Mesenchymal stem cell (in vitro differentiated cells and primary cell): ENCODE measurements around the gene IMMP2L.

Experiments
- DNase-seq: peaks from one replicate; pipeline ENCODE4 v3.0.0-alpha.2; 2013
- H2AFZ ChIP-seq: one replicate; pipeline ENCODE4 v1.6.1; 2013; ENCODE audit warnings: low read depth, mild to moderate bottlenecking, control low read depth, inconsistent platforms, low read length, moderate library complexity
- H2AK5ac ChIP-seq: 2 replicates; pipeline ENCODE4 v1.6.1; 2013; ENCODE audit warnings: low read length, moderate library complexity, mild to moderate bottlenecking, inconsistent platforms; ENCODE audit not compliant: severe bottlenecking
- H2BK120ac ChIP-seq: one replicate; pipeline ENCODE4 v1.6.1; 2013; ENCODE audit warnings: low read depth, mild to moderate bottlenecking, inconsistent platforms, low read length, moderate library complexity
- H2BK12ac ChIP-seq, 2 experiments: one replicate each; pipeline ENCODE4 v1.6.1; 2013; ENCODE audit warnings: inconsistent platforms in 2 of 2, low read length in 2 of 2, mild to moderate bottlenecking in 2 of 2, moderate library complexity in 2 of 2, control low read depth in 1 of 2
- H2BK15ac ChIP-seq: one replicate; pipeline ENCODE4 v1.6.1; 2013; ENCODE audit warnings: mild to moderate bottlenecking, low read depth, inconsistent platforms; ENCODE audit not compliant: poor library complexity, severe bottlenecking
- H2BK5ac ChIP-seq: 2 replicates; pipeline ENCODE4 v1.6.1; 2013; ENCODE audit warnings: low read depth, mild to moderate bottlenecking, low read length, control low read depth, inconsistent platforms; ENCODE audit not compliant: poor library complexity, severe bottlenecking
- H3K14ac ChIP-seq, 2 experiments: one replicate each; pipeline ENCODE4 v1.6.1; 2013; ENCODE audit warnings: inconsistent platforms in 2 of 2, low read length in 2 of 2, control low read depth in 1 of 2, mild to moderate bottlenecking in 1 of 2, moderate library complexity in 1 of 2
- H3K18ac ChIP-seq, 2 experiments: one replicate each; pipeline ENCODE4 v1.6.1; 2013; ENCODE audit warnings: inconsistent platforms in 2 of 2, low read length in 2 of 2, control low read depth in 1 of 2, low read depth in 1 of 2, mild to moderate bottlenecking in 1 of 2
- H3K23ac ChIP-seq, 2 experiments: one replicate each; pipeline ENCODE4 v1.6.1; 2013; ENCODE audit warnings: inconsistent platforms in 2 of 2, low read length in 2 of 2, mild to moderate bottlenecking in 2 of 2, moderate library complexity in 2 of 2, control low read depth in 1 of 2
- H3K27ac ChIP-seq: 2 replicates; pipeline ENCODE4 v1.5.1; 2013; ENCODE audit warnings: mild to moderate bottlenecking, moderate library complexity, low read length, control low read depth, inconsistent platforms; ENCODE audit not compliant: poor library complexity, severe bottlenecking
- H3K27me3 ChIP-seq, 2 experiments: 2 replicates each; pipeline versions ENCODE4 v1.6.1 to v1.7.0; 2013; ENCODE audit warnings: low read length in 2 of 2, mild to moderate bottlenecking in 2 of 2, moderate library complexity in 2 of 2, control low read depth in 1 of 2, inconsistent platforms in 1 of 2; ENCODE audit not compliant: control insufficient read depth in 1 of 2, insufficient read depth in 1 of 2
- H3K36me3 ChIP-seq, 2 experiments: 2 replicates each; pipeline versions ENCODE4 v1.6.1 to v1.7.0; 2013; ENCODE audit warnings: low read length in 2 of 2, control low read depth in 1 of 2, inconsistent platforms in 1 of 2, low read depth in 1 of 2, mild to moderate bottlenecking in 1 of 2; ENCODE audit not compliant: insufficient read depth in 2 of 2, control insufficient read depth in 1 of 2
- H3K4ac ChIP-seq, 2 experiments: one replicate each; pipeline ENCODE4 v1.6.1; 2013; ENCODE audit warnings: inconsistent platforms in 2 of 2, low read length in 2 of 2, mild to moderate bottlenecking in 2 of 2, moderate library complexity in 2 of 2, control low read depth in 1 of 2, low read depth in 1 of 2
- H3K4me1 ChIP-seq: 2 replicates; pipeline ENCODE4 v1.6.1; 2013; ENCODE audit warnings: low read depth, low read length, control low read depth; ENCODE audit not compliant: control insufficient read depth, insufficient read depth
- H3K4me2 ChIP-seq: 2 replicates; pipeline ENCODE4 v1.6.1; 2013; ENCODE audit warnings: low read length, mild to moderate bottlenecking, inconsistent platforms; ENCODE audit not compliant: poor library complexity, severe bottlenecking
- H3K4me3 ChIP-seq, 2 experiments: 2 replicates each; pipeline versions ENCODE4 v1.5.1 to v1.7.0; 2013; ENCODE audit warnings: low read length in 2 of 2, mild to moderate bottlenecking in 2 of 2, control low read depth in 1 of 2, low read depth in 1 of 2; ENCODE audit not compliant: insufficient read depth in 1 of 2
- H3K79me1 ChIP-seq: replicated peaks from 2 replicates; pipeline ENCODE4 v1.6.1; 2013; ENCODE audit warnings: mild to moderate bottlenecking, control low read depth, low read length, inconsistent platforms; ENCODE audit not compliant: poor library complexity, severe bottlenecking
- H3K9ac ChIP-seq: 2 replicates; pipeline ENCODE4 v1.7.0; 2013; ENCODE audit warnings: mild to moderate bottlenecking, low read length, moderate library complexity
- H3K9me3 ChIP-seq: 2 replicates; pipeline ENCODE4 v1.7.0; 2013; ENCODE audit warnings: mild to moderate bottlenecking, low read length; ENCODE audit not compliant: control insufficient read depth
- H4K8ac ChIP-seq: one replicate; pipeline ENCODE4 v1.6.1; 2013; ENCODE audit warnings: inconsistent platforms, mild to moderate bottlenecking, low read length, moderate library complexity
- H4K91ac ChIP-seq: one replicate; pipeline ENCODE4 v1.6.1; 2013; ENCODE audit warnings: mild to moderate bottlenecking, low read length, inconsistent platforms
- WGBS: methylation state at CpG from one replicate; pipeline ENCODE4 v1.1.7; 2013; ENCODE audit warnings: mixed read lengths; 5-methylcytosine and 5-hydroxymethylcytosine counted together

Gene IMMP2L

DNA sequence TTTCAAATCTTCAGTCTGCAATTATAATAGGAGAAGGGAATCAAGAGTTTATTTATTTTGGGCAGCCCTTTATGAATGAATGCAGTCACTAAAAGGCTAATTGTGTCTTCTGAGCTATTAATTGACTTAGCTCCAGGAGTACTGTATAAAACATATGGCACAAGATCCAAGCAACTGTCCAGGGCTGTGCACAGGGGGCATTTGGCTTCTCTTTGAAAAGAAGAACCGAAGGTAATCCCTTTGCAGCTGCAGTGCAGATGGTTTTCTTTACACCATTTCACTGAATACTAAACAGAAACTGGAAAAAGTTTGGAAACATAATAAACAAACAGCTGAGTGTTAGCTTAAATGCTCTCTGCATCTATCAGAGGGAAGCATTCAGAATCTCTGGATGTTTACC, 753.9 kb downstream of the IMMP2L start:
- Histone ChIP-seq H2BK12ac (no peak overlapping the region), H3K4me1 (no peaks in the 10 kb centered on the region), H3K9ac (no peak overlapping the region), H3K18ac (no peak overlapping the region), H2AFZ (no peak overlapping the region), H2AK5ac (no peak overlapping the region), H4K91ac (no peak overlapping the region), H3K23ac (no peak overlapping the region), H3K27ac (no peak overlapping the region), H4K8ac (no peak overlapping the region), H2BK120ac (no peak overlapping the region), H2BK5ac (no peak overlapping the region), H3K4me2 (no peak overlapping the region), H3K79me1 (no peaks in the 10 kb centered on the region), H3K4me3 (no peak overlapping the region), H3K36me3 (no peaks in the 10 kb centered on the region), H3K27me3 (no peaks in the 10 kb centered on the region), H3K4ac (no peak overlapping the region), H2BK15ac (no peak overlapping the region), H3K9me3 (peaks cover 4% of the 10 kb centered on the region), H3K14ac (no peak overlapping the region)
- DNase-seq = peak; percentile 11
- no CpG with 5 or more reads among the region's 1 CpG for WGBS

- Histone ChIP-seq H3K36me3 (no peaks in the 10 kb centered on the region), H4K8ac (no peak overlapping the region), H2AFZ (no peak overlapping the region), H3K27me3 (no peaks in the 10 kb centered on the region), H3K14ac (no peak overlapping the region), H3K4me2 (no peak overlapping the region), H3K18ac (no peak overlapping the region), H4K91ac (no peak overlapping the region), H2BK120ac (no peak overlapping the region), H3K27ac (no peak overlapping the region), H2BK5ac (no peak overlapping the region), H3K79me1 (no peaks in the 10 kb centered on the region), H3K23ac (no peak overlapping the region), H3K4me1 (no peaks in the 10 kb centered on the region), H2BK12ac (no peak overlapping the region), H2BK15ac (no peak overlapping the region), H3K9me3 (peaks cover 5% of the 10 kb centered on the region), H3K4ac (no peak overlapping the region), H2AK5ac (no peak overlapping the region), H3K9ac (no peak overlapping the region), H3K4me3 (no peak overlapping the region)
- 94% methylated on average over 3 of the region's 5 CpGs for WGBS
- DNase-seq = no peak
These were observed 757.8 kb downstream of the IMMP2L start for GRCh38 chr7:110804501-110804900.

DNA sequence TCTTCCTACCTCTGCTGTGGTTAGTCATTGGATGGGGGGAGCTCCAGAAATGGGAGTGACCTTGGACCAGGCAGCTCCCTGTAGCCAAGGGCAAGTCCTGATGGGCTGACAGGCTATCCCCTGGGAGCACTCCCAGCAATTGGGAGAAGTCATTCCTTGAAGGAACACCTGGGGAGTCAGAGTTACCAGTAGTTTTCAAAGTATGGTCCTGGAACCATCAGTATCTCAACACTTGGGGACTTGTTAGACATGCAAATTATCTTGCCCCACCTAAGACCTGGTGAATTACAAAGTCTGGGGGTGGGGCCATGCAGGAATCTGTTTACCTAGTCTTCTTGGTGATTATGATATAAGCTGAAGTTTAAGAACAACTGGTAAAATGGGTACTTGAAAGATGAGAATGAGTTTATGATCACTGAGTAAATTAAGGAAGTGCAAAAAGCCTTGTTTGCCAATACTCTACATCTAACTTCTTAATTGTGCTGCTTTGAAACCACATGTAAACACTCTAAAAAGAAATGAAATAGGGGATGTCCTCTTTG, 758.6 kb downstream of the IMMP2L start:
- H2BK5ac ChIP-seq = no peak overlapping the region
- no peak overlapping the region for H2BK15ac ChIP-seq
- H3K4ac ChIP-seq = no peak overlapping the region
- DNase-seq = no peak
- H2BK12ac ChIP-seq = no peak overlapping the region
- H3K4me1 ChIP-seq = no peaks in the 10 kb centered on the region
- H3K4me3 ChIP-seq = no peak overlapping the region
- H3K79me1 ChIP-seq = no peaks in the 10 kb centered on the region
- H3K14ac ChIP-seq = no peak overlapping the region
- no peak overlapping the region for H3K4me2 ChIP-seq
- H3K9ac ChIP-seq = no peak overlapping the region
- H2BK120ac ChIP-seq = no peak overlapping the region
- no peak overlapping the region for H3K27ac ChIP-seq
- H3K36me3 ChIP-seq = no peaks in the 10 kb centered on the region
- H3K9me3 ChIP-seq = peaks cover 5% of the 10 kb centered on the region
- H3K23ac ChIP-seq = peak overlapping the region in 1 of 2 experiments; percentile 47
- no peak overlapping the region for H3K18ac ChIP-seq
- no peak overlapping the region for H2AK5ac ChIP-seq
- no peaks in the 10 kb centered on the region for H3K27me3 ChIP-seq
- no peak overlapping the region for H4K91ac ChIP-seq
- H4K8ac ChIP-seq = no peak overlapping the region
- H2AFZ ChIP-seq = no peak overlapping the region

DNA sequence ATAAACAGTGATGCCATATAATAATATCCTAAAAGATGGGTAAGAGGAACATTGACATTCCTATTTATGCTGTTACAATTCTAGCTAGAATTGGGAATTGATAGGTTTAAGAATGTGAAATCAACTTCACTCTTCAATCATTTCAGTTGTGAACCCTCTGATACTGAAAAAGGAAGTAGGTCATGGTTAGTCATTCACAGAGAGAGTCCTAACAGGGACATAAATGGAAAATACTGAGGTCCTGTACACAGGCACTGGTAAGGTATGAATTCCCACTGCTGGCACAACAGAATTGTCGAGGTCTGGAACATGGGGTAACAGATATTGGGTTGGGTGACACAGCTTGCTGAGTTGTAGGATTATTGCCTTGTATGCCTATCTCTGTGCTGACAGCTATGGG, 760.8 kb downstream of the IMMP2L start:
- Histone ChIP-seq H3K79me1 (no peaks in the 10 kb centered on the region), H2BK15ac (no peak overlapping the region), H4K8ac (no peak overlapping the region), H3K4me3 (no peak overlapping the region), H3K27ac (no peak overlapping the region), H3K9me3 (peaks cover 5% of the 10 kb centered on the region), H2BK120ac (no peak overlapping the region), H3K9ac (no peak overlapping the region), H3K14ac (no peak overlapping the region), H2AFZ (no peak overlapping the region), H3K4me2 (no peak overlapping the region), H3K36me3 (no peaks in the 10 kb centered on the region), H3K18ac (no peak overlapping the region), H2BK5ac (no peak overlapping the region), H3K27me3 (no peaks in the 10 kb centered on the region), H3K23ac (no peak overlapping the region), H3K4ac (no peak overlapping the region), H2AK5ac (no peak overlapping the region), H2BK12ac (no peak overlapping the region), H3K4me1 (no peaks in the 10 kb centered on the region), H4K91ac (no peak overlapping the region)
- WGBS = 67% methylated on average over 1 of the region's 1 CpG
- DNase-seq = no peak
